ENCODE data around the gene VPS4A.

Gene VPS4A

GRCh38 chr16:69307856-69308255, 3.3 kb upstream of the VPS4A start:
- no peak for DNase-seq

- DNase-seq: no peak
Measured at GRCh38 chr16:69309316-69309715, 1.8 kb upstream of the VPS4A start.

DNA sequence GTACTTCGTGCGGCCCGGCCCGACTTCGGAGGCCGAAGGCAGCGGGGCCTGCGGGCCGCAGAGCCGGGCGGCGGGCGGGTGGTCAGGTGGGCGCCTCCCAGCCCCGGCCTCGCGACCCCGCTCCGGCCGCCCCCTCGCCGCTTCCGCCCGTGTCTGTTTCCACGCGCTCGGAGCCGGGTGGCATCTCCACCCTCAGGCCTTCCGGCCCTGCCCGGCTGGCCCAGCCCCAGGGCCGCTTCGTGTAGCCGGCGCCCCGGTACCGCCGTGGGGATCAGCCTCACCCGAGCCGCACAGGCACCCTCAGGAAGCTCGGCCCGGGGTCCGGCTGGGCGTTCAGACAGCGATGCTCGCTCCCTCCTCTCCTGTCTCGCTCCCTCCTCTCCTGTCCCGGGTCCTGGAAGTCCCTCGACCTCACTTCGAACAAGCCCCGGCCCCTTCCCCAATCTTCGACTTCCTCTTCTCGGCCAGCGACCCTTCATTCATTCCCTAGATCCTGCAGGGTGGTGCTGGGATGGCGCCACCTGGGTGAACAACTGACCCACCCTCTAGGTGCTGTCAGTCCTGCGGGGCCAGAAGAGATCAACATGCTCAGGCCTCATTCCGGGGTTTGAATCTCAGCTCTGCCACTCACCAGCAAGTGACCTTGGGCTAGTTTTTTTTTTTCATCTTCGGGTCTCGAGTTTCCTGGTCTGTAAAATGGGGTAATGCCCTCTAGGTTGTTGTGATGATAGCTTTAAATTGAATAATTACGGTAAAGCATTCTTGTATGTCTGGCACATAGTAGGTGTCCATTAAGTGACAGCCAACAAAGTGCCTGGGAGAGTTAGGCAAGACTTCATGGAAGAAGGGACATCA, 610 bp downstream of the VPS4A start:
- no peak for DNase-seq

GRCh38 chr16:69313469-69313868, 2.3 kb downstream of the VPS4A start:
- DNase-seq: no peak

- no peak for DNase-seq
Measured at GRCh38 chr16:69314534-69314933, 3.4 kb downstream of the VPS4A start.

DNA sequence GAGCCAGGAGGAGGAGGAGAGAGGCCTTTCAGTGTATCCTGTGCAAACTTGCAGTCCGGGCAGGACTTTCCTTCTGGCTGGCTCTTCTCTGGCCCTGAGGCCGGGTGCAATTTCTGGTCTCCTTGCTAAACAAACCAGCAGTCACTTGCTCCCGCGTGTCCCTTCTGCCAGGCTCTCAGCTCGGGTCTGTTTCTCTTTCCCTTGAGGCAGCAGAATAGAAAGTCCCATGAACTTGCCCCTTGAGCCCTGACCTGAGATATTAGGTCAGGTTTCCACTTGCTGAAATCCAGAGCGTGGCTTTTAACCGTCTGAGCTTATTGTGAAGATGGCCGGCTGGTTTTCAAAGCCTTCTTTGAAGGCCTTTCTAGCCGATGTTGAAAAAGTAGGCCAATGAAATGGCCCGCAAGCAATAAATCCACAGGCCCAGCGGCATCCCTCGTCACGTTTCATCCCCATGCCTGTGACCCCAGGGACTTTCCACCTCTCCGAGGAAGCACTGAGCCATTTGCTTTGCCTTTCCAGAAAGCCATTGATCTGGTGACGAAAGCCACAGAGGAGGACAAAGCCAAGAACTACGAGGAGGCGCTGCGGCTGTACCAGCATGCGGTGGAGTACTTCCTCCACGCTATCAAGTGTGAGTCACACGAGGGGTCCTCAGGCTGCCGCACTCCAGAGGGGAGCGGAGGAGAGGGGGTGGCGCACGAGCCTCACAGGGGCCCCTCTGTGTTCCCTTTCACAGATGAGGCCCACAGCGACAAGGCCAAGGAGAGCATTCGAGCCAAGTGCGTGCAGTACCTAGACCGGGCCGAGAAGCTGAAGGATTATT, 4.5 kb downstream of the VPS4A start:
- no peak for DNase-seq

DNA sequence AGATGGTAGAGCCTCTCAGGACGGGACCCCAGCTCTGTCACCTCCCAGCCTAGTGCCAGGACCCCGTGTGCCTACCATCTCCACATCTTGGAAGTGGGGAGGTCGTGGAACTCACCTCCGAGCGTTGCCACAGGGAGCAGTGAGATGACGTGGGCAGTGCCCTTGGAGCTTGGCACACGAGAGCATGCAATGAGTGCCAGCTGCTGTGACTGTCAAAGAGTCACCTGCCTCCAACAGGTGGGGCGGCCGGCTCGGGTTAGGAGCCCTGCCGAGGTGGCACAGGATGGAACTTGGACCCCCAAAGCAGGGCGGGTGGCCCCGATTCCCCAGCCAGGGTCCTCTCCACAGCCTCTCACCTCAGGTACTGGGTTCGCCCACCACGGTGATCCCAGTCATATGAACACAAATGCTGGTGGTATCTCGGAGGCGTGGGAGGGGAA, 5.5 kb downstream of the VPS4A start:
- DNase-seq: no peak

- DNase-seq: no peak
Measured at GRCh38 chr16:69318177-69318910, 7.2 kb downstream of the VPS4A start.

DNA sequence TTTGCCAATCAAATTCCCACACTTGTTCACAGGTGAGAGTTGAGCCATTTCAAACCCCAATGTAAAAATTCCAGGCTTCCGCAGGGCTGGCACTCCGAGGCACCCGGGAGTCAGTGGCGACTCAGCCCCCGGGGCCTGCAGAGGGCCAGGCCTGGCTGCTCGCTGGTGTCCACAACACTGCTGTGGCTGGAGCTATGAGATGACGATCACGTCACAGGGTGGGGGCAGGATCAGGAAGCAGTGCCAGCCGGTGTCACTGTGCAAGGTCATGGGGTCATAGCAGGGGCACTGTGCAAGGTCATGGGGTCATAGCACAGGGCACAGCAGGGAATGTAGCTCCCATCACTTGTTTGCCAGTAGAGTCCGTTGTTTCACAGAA, 7.8 kb downstream of the VPS4A start:
- no peak for DNase-seq

GRCh38 chr16:69319381-69319780, 8.2 kb downstream of the VPS4A start:
- no peak for DNase-seq

DNA sequence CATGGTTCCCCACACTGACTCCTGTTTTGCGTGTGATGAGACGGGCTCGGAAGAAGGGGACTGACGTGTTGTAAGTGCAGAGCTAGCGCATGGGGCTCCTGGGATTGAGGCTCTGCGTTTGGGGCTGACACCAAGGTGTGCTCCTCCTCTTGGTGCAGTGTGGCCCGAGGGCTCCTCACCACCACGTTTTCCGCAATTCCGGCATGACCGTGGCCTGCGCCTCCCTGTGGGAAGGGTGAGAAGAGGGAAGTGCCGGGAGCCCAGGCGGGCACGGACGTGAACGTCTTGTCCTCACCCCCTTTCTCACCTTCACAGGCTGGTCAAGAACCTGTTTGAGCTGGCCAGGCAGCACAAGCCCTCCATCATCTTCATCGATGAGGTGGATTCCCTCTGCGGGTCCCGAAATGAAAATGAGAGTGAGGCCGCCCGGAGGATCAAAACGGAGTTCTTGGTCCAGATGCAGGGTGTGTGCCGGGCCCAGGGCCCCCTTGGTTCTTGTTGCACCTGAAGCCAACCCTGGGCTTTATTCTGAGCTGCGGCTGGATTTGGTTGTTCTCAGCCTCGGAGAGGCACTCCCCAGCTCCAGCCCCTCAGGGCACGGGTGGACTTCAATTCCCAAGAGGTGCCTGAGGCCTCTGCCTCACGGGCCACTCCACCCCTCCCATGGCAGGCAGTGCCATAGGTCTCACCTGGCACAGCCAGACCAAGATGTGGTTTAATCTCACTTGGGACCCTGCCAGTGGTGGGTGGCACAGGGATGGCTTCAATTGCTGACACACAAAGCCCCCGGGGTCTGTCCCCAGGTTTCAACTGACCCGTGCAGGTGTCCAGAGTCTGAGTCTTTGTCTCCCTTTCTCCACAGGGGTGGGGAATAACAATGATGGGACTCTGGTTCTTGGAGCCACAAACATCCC, 8.9 kb downstream of the VPS4A start:
- DNase-seq: no peak

DNA sequence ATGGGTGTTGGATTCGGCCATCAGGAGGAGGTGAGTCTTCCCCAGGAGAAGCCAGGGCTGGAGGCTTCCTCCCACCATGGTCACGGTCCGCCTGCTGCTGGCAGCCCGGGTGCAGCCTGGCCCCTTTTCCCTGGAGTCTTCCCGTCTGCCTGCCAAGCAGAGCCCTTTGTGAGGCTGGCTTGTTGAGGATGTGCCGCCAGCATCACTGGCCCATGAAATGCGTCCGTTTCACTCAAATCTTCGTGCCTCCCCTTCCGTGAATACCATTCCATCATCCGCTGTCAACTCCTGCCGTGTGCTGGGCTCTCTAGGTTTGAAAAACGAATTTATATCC, 9.6 kb downstream of the VPS4A start:
- DNase-seq: no peak

DNA sequence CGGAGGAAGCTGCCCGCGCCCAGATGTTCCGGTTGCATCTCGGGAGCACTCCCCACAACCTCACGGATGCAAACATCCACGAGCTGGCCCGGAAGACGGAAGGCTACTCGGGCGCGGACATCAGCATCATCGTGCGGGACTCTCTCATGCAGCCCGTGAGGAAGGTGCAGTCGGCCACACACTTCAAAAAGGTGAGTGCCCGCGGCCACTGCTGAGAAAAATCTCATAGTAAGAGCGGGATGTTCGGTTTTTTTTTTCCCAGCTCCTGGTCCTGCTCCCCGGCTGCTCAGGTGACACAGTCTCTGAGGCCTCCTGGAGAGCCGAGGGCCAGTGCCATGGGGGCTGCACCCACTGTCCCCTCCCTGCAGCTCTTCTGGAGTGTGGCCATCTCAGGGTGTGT, 9.9 kb downstream of the VPS4A start:
- no peak for DNase-seq

- no peak for DNase-seq
Measured at GRCh38 chr16:69322343-69322742, 11.2 kb downstream of the VPS4A start.

GRCh38 chr16:69323415-69323814, 12.3 kb downstream of the VPS4A start:
- DNase-seq: no peak

DNA sequence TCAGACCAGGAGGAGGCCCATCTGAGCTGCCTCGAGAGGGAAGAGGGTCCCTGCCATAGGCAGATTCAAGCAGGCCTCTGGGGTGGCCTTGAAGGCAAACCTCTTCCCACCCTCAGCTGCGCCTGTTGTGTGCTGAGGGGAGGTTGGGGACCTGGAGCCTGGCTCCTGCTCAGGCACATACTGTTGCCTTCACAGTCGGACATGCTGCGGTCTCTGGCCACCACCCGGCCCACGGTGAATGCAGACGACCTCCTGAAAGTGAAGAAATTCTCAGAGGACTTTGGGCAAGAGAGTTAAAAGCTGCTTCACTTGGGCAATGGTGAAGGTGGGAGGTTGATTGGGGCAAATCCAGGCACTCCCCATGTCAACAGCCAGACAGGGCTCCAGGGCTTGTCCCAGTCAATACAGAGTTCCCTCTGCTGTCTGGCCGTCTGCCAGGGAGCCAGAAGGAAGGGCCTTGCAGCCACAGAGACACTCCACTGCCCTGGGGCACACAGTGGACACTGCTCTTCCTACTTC, 12.9 kb downstream of the VPS4A start:
- DNase-seq: no peak

DNA sequence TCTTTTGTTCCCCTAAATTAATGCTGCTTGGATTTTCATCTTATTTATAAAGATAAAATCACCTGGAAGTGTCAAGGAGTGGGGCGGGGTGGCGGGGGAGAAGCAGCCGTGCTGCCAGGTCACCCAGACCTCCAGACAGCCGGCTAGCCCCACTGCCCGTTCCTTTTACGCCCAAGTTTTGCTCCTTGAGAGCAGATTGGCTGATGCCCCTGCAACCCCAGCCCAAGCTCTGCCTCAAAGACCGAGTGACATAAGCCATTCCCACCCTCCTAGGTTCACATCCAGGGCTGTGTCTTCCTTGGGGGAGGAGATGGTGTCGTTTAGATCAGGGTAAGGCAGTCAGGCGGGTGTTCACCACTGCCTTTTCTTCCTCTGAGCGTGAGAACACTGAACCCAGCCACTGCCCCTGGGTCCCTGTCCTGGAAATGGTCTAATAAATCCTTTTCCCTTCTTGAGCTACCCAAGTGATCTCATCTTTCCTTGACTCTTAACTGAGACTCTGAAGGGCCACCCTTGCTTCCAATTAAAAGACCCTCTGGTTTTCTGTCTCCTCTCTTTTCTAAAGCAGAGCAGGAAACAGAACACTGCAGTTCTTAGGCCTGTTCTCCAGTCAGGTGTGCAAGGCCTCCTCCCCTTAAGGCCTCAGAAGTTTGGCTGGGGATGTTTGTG, 13.6 kb downstream of the VPS4A start:
- DNase-seq: no peak

GRCh38 chr16:69325784-69326171, 14.6 kb downstream of the VPS4A start:
- DNase-seq: no peak

- no peak for DNase-seq
Measured at GRCh38 chr16:69326172-69326873, 15.2 kb downstream of the VPS4A start.

DNA sequence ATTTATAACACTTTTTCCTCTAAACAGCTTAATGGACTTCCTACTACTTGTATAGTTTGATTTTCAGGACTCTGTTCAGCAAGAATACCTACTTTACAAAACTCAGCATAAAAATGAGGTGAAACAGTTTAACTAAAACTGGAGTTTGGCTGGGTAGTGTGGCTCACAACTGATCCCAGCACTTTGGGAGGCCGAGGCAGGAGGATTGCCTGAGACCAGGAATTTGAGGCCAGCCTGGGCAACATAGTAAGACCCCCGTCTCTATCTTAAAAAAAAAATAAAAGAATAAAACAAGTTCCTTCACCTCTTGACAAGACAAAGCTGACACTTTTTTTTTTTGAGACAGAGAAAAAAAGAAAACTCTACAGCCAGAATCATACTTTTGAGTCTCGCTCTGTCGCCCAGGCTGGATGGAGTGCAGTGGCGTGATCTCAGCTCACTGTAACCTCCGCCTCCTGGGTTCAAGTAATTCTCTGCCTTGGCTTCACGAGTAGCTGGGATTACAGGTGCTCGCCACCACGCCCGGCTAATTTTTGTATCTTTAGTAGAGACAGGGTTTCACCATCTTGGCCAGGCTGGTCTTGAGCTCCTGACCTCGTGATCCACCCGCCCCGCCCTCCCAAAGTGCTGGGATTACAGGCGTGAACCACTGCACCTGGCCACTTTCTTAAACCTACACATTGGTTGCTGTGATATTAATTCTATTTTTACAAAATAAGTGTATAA, 16.6 kb downstream of the VPS4A start:
- no peak for DNase-seq
